GM21381 (cell line): ENCODE measurements around the gene PGGHG.

ENCODE experiments used
- ATAC-seq: cut with Tn5 transposase; IDR thresholded peaks from one replicate; pipeline ENCODE4 v1.9.1; 2021; ENCODE audit warnings: mild to moderate bottlenecking, moderate library complexity; ENCODE audit not compliant: unreplicated experiment

The PGGHG gene

DNA sequence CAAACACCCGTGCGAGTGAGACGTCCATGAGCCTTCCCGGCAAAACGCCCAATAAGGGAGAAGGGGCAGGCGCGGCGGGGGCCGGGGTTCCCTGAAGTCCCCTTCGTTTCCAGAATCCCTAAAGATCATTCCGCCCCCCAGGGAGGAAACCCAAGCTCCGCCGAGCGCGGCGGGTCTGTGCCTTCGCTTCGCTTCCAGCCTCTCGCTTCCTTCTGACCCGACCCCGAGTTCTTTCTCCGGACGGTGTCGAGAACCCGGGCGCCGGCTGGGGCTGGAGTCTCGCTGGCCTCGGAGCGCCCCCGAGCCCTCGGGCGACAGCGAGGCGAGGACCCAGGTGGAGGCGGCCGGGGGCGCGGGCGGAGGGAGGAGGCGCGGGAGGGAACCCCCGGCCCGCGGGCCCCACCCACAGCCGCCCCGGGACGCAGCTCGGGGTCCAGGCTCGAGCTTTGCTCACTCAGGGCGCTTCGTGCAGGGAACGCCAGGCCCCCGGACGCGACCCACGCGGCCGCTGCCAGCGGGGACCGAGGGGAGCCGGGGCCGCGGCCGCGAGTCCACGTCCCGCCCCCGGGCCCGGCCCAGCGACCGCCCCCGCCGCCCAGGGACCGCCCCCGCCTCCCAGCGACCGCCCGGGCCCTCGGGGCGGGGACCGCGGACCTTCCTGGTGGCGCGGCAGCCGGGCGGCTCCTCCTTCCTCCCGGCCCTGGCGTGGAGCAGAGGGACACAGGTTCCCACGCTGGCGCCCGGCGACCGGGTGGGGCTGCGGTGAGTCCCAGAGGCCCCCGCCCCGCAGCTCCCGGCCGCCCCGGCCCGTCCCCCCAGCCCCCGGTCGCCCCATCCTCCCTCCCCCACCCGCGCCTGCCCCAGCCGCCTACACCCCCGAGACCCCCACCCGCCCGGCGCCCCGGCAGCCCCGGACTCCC, at the start of gene PGGHG:
TSS of gene PGGHG (plus strand) at position 649 of the 920 bp plus-strand sequence. CDS start 691 bp downstream, outside the sequence.
- ATAC-seq: peak; percentile 70

DNA sequence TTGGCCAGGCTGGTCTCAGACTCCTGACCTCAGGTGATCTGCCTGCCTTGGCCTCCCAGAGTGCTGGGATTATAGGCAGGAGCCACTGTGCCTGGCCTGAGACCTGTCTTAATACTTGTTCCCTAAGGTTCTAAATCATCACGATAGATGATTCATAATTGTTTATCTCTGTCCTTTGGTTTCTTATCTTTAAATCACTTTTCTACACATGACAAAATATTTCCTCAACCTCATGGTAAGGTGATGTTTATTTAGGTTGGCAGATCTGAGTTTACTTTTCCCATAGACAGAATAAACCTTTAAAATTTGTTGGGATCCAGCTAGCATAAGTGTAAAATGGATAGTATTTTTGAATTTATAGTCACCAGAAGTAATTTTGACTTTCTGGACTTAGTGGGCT, 48.6 kb upstream of the PGGHG start:
- no peak for ATAC-seq

DNA sequence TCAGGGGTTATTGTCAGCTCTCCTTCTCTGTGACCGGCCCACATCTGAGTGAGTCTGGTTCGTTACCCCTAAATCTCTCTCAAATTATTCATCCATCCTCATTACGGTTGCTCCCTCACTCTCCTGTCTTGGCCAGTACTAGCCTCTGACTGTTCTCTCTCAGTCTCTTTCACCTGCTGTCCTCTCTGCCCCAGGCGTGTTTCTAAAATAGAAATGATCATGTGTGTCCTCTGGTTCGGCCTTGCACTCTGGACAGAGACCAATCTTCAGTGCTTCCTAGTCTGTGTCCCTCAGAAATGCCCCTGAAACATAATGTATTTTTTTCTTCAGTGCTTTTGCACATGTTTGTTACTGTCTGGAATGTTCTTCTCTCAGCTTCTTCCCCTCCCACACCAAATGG, 47.3 kb upstream of the PGGHG start:
- ATAC-seq: no peak

DNA sequence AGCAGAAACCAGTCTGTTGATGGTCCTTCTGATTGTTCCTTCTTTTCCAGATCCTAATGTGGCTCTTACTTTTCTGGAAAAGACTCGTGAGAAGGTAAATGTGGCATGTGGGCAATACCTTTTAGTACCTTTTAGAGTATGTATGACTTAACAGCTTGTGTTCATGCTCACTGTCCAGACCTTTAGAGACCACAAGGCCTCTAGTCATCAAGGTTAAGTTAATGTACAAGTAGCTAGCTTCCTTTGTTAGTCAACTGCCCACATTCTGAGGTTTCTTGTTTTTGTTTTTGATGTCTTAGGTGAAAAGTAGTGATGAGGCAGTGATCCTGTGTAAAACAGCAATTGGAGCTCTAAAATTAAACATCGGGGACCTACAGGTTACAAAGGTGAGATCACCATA, 44.5 kb upstream of the PGGHG start:
- ATAC-seq: no peak

DNA sequence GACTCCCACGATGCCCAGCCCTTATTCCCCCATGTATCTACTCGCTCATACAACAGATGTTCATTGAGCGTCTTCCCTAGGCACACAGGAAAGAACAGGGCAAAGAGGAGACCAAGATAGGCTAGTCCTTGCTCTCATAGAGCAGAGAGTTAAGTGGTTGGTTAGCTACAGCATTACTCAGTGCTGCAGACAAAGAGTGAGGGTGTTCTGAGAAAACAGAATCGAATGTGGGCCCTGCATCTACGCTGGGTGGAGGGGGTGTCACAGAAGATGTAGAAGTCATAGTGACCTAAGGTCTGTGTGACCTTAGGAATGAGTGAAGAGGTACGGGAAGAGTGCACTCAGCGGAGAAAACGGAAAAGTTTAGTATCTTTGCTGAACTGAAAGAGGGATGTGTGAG, 39.9 kb upstream of the PGGHG start:
- no peak for ATAC-seq

DNA sequence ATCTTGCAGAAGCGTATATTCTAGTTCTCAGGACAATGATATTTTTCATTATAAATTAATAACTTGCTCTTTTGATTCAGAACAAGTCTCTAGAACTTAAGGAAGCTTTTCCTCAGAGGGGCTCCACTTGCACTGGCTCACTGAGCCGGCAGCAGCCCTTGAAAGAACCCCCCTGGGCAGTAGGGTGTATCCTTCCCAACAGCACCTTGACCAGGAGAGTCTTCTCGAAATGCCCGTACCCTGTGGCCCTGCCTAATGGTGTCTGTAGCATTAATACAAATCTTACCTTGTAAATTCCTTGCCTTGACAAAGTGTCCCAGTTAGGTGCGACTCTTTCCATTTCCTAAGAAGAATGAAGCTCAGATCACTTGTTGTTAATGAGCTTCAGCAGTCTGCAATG, 38.7 kb upstream of the PGGHG start:
- no peak for ATAC-seq

DNA sequence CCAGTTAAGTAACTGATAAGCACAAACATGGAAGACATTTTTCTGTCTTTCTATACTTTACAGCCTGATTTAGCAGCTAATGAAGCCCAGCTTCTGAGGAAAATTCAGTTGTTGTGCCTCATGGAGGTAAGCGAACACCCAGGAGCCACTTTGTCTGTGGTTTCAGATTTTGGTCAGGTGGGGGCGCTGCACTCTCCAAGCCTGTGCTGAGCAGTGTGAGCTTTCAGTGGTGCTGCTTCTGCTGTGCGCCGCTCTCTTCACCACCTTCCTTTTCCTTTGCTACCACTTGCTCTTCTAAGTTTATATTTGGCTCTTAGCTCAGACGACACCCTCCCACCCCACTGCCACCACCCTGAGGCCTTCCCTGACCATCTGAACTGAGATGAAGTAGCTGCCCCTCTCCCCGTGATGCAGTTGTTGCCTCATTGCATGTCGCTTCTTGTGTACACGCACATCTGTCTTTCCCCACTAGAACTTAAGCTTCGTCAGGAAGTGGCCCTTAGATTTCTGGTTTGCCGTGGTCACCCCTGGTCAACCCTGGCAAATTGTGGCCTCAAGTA, 38.1 kb upstream of the PGGHG start:
- no peak for ATAC-seq

DNA sequence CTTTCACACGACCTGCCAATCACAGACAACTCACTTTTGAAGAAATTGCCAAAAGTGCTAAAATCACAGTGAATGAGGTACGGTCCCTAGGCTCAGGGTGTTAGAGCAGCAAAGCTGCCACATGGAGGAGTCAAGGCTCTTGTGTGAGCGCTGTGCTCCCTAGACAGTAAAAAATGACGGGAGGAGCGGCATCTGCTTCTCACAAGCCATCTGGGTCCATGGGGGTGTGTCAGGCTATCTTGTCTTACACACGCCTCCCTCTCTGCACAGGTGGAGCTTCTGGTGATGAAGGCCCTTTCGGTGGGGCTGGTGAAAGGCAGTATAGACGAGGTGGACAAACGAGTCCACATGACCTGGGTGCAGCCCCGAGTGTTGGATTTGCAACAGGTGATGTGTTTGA, 37.4 kb upstream of the PGGHG start:
- no peak for ATAC-seq

DNA sequence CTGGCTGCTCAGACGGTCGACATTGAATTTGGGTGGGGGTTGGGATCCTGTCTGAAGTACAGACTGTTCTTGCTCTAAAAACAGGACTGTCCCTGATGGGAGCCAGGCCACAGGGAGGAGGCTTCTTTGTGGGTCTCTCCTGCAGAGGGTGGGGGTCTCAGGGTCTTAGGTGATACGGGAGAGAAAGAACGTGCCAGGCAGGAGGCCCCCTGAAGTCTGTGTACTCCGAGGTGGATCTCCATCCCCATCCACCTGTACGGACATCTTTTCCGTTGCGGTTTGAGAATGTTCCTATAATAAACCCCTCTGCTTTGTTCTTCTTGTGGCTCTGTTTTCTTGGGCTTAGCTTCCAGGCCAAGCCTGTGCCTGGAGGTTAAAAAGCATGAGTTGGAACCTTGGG, 36.3 kb upstream of the PGGHG start:
- ATAC-seq: no peak

DNA sequence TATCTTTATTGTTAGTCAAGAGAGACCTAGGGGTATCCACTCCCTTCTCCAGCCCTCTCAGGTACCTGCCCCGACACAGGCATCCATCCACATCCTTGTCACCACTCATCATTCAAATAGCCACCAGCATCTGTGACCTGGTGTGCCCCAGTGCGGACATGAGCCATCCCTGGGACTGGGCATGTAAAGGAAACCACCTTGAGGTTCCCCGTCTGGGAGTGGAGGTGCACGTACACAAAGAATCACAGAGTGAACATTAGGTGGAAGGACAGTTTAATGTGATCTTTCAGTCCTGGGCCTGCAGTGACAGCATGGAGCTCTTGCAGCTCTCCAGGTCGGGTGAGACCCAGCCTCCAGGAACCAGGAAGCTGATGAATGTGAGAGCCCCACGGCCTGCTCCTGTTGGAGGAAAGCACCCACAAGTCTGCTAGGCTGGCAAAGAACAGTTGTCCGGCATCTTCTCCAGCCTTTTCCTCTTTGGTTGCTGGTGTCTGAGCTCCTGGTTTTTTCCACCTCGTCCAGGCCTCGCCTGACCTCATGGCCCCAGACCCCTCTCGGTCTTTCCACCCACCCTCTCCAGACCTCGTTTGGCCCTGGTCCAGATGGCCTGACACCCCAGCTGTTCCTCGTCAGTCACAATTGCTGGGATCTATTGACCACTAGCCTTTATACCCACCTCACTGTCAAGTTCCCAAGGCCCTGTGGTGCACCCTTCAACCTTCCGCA, 35.6 kb upstream of the PGGHG start:
- no peak for ATAC-seq

DNA sequence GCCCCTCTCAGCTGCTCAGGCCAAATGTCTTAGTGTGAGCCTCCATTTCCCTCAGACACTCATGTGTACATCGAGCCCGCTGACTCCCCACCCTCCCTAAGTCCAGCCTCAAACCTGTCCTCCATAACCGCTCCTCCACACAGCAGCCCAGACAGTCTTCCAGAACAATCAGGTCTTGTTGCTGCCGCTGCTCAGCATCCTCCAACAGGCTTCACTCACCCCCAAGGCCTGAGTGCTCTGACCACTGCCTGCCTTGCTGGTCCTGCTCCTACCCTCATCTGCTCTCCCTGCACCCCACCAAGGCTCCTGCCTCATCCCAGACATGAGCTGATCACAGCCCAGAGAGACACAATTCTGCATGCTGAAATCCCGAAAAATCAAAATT, 35.0 kb upstream of the PGGHG start:
- ATAC-seq: no peak

DNA sequence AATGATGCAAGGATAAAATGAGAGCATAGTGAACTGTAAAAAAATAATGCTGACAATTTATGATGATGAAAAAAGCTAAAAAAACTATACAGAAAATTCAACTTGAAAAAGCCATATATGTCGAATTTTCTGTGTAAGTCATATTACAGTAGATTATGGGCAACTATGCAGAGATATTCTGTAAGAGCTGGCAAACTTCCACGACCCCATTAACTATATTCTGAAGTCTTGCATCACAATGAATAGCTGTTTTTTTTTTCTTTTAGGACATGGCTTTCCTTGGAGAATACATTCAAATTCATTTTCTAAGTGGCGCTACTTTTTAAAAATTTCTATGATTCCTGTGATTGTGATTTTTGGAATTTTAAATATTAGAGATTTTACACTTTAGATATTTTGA, 33.8 kb upstream of the PGGHG start:
- no peak for ATAC-seq

DNA sequence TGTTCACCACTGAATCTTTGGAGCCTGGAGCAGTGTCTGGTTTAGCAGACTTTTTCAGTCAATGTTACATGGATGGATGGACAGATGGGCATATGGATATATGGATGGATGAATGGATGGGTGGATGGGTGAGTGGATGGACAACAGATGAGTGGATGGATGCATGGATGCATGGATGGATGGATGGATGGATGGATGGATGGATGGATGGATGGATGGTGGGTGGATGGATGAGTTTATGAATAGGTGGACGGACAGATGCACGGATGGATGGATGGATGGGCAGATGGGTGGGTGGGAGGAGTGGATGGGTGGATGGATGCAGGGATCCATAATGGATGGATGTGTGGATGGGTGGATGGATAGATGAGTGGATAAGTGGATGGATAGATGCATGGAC, 33.1 kb upstream of the PGGHG start:
- ATAC-seq: no peak

DNA sequence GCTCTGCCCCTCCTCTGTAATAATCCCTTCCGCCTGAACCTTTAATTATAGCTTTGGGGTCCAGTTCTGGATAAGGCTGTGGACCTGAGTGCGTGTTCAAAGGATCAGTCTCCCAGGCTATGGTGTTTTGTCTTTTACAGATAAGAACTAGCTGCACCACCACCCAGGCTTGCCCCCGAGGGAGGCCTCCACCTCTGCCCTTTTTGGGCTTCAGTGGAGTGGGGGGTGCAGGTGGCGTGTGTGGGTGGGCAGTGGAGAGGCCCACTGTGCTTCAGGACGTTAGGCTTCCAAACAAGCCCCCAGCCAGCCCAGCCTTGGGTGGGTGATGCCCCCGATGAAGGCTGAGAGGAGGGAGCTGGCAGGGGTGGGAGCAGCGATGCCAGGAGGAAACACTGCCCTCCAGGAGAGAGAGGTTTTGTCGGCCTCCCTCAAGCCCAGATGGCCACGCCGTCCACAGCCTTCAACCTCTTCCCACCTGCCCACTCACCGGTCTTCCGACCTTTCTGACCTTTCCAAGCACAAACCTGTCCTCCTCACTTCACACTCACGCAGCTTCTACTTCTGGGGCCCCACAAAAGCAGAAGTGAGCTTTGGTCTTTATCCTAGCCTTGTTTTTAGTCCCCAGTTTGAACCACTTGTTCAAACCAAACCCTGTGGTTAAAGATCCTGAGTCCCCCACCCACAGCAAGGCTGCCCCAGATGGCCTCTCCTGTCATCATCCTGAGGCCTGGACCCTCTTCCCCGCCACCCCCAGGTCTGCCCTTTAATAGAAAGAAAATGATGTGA, 31.8 kb upstream of the PGGHG start:
- no peak for ATAC-seq

DNA sequence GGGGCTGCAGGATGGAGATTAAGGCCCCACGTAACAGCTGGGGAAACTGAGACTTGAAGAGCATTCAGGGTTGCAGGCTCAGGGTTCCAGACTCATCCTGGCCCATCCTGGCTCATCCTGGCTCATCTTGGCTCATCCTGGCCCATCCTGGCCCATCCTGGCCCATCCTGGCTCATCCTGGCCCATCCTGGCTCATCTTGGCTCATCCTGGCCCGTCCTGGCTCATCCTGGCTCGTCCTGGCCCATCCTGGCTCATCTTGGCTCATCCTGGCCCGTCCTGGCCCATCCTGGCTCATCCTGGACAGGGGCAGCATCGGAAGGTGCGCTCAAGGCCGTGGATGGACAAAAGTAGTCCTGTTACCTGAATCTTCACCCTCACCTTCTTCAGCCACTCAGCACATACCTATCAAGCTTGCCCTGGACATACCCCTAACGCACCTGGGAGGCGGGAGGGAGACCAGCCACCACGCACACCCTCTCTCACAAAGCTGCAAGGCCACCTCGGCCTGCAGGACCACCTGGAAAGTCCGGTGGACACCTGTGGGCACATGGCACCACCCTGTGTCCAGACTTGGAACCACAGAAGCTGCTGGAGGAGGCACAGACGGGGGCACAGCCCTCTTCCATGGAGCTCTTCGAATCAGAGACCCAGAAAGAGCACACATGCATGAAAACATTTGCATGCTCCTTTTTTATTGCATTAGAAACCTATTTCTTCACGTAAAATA, 31.0 kb upstream of the PGGHG start:
- no peak for ATAC-seq

DNA sequence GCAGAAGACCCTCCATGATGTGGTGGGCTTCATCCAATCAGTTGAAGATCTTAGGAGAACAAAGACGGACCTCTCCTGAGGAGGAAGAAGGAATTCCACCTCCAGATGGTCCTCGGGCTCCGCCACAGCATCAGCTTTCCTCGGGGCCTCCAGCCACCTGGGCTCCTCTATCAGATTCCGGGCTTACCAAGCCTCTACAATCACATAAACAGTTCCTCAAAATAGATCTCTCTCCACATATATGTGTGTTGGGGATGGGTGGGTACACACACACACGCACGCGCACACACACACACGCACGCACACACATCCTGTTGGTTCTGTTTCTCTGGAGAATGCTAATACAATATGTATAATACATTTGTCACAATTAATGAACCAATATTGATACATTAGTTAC, 29.5 kb upstream of the PGGHG start:
- ATAC-seq: no peak

DNA sequence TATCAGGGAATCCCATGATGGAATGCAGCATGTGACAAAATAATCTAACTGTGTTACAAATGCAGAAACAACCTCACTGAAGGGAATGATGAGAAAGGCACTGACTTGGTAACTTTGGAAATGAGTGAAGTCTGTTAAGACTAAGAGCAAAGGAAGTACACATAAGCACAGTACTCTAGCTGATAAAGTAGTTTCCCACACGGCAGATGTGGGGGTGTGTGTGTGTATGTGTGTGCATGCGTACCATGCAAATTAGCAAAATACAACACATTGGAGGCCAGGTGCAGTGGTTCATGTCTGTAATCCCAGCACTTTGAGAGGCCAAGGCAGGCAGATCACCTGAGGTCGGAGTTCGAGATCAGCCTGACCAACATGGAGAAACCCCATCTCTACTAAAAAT, 27.3 kb upstream of the PGGHG start:
- no peak for ATAC-seq

DNA sequence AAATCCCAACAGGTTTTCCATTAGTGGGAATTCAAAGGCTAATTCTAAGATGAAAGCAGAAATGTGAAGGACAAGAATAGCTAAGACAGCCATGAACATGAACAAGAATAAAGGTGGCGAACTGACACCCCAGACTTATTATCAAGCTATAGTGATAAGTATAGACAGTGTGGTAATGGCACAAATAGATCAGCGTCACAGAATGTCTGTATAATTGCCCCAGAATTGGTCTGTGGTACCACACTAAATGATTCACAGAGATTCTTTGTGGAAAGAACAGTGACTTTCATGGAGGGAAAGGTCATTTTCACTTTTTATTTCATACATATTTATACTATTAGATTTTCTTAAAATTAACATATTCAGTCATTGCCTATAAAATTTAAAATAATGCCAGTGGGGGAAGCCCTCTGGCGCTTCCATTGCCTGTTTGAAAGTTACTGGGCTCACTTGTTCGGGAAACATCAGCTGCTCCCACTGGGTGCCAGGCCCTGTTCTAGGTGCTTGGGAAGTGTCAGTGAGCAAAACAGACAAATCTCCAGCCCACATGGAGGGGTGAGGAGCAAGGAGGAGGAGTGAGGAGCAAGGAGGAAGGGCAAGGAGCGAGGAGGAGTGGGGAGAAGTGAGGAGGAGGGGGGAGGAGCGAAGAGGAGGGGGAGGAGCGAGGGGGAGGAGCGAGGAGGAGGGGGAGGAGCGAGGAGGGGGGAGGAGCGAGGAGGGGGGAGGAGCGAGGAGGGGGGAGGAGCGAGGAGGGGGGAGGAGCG, 22.1 kb upstream of the PGGHG start:
- no peak for ATAC-seq

DNA sequence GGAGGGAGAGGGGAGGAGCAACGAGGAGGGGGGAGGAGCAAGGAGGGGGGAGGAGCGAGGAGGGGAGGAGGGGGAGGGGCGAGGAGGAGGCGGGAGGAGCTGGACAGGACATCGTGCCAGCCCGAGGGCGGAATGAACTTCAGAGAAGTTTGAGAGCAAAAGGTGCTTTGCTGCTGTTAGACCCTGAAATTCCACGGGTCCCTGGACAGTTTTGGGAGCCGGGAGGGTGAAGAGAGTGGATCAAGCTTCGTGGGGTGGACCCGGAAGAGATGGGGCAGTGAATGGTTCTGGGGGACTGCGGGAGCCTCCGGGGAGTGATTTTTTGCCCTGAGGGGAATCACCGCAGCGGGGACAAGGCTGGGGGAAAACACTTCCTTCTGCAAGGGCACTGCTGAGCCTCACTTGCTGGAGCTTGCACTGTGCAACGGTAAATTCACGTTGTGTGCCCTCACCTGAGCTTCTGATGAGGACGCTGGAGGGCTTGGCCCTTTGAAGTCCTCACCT, 21.4 kb upstream of the PGGHG start:
- no peak for ATAC-seq

DNA sequence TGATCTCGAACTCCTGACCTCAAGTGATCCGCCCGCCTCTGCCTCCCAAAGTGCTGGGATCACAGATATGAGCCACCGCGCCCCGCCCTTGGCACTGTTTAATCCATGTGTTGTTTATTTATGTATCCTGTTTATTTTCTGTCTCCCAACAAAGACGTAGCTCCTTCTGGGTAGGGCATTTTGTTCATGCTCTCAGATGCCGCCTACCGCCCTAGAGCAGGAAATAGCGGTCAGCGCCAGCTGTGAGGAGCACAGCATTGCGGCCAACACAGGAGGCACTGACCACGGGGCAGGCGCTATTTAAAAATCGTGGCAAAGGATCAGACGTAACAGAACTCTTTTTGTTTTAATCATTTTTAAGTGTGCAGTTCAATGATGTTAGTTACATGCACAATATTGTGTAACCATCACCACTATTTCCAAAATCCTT, 20.2 kb upstream of the PGGHG start:
- ATAC-seq: peak; percentile 52
